ENCODE results near the gene SORBS1.

Gene SORBS1

DNA sequence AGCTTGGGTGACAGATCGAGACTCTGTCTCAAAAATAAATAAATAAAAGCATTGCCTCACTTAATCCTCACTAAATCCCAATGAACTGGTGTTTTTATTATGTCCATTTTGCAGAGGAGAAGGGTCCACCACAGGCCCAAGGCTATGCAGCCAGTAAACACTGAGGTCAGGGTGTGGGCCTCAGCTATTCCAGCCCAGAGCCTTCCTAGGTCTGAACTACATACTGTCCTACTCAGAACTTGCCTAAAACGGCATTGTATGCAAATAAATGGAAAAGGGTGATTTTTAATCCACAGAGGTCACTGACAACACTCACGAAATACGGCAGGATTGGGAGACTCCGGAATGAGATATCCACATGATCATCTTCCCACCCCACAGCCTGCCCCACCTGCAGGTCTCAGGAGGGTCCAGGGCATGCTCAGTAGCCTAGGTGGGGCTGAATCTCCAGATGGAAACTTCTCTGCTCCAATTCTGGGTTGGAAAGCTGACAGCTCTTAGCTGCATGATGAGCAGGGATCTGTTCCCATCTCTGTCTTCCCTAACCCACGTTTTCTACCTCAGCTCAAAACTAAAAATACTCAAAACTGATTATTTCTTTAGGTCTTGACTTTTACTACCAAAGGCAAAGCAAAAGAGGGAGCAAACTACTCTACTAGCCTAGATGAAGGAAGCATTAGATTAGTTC lies 121.0 kb downstream of the SORBS1 start:
- DNase-seq (ENCODE audit: low read depth in 2 of 2), result no peak

GRCh38 chr10:95438781-95439180 lies 122.4 kb downstream of the SORBS1 start:
- DNase-seq (ENCODE audit: low read depth in 2 of 2), result no peak

DNA sequence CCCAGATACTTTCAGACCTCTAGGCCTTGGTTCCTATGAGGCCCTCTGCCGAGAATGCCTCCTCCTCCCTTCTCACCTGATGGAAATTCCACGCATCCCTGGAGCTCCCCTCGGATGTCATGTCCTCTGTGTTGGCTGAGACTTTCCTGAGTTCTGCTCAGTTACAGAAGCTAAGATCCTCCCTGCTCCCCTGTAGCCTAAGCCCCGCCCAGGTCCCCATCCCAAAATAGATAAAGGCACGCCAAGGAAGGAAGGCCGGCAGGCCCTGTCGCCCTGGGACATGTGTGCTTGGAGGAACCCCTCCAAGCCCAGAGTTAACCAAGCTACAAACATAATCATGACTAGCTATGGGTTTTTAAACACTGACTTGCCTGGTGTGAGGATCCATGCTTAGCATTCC lies 123.5 kb downstream of the SORBS1 start:
- no peak for DNase-seq (ENCODE audit: low read depth in 2 of 2)

DNA sequence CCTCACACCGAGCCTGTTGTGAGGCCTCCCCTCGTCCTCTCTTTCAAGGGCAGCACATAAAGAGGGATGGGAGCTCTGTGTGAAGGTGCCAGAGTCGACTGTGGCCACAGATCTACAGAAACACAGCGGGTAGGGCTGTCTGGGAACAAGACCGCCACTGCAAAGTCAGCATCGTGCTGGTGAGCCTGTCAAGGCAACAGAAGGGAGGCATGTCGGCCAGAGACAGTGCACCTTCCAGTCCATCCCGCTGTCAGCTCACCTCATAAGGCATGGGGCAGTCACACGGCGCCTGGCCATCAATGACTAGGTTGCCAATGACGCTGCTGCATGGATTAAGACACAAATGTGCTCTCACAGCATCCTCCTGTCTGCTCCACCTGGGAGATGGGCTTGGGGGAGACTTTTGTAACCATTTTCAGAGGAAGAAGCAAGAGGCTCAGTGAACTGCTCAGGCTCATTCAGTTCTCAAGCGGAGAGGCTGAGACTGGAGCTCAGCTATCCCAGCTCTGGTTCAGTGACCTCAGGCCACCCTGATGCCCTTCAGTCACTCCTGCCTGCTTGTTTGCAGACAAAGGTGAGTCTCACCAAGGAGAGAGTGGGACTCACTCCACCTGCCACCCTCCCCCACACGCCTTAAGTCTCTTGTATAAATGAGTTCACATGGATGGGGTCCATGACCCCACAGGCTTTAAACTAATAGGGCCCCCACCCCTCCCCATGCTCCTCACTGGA lies 125.5 kb downstream of the SORBS1 start:
- no peak for DNase-seq (ENCODE audit: low read depth in 2 of 2)

DNA sequence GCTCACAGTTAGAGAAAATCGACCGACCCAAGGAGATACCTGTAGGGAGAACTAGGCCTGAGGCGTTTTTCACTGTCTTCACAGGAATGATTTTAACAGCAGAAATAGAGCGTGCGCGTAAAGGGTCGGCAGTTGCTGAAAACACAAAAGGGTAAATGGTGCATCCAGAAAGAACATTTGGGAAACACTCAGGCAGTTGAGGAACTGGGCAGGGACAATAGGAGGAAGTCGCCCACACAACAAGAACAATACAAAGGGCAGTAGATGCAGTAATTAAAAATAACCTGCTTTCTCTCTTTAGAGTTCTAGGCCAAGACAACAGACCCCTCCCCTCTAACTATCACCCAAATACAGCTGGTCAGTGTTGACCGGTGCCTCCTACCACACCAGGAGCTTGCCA lies 126.6 kb downstream of the SORBS1 start:
- no peak for DNase-seq (ENCODE audit: low read depth in 2 of 2)

GRCh38 chr10:95431900-95432342 lies 129.2 kb downstream of the SORBS1 start:
- no peak for DNase-seq (ENCODE audit: low read depth in 2 of 2)

DNA sequence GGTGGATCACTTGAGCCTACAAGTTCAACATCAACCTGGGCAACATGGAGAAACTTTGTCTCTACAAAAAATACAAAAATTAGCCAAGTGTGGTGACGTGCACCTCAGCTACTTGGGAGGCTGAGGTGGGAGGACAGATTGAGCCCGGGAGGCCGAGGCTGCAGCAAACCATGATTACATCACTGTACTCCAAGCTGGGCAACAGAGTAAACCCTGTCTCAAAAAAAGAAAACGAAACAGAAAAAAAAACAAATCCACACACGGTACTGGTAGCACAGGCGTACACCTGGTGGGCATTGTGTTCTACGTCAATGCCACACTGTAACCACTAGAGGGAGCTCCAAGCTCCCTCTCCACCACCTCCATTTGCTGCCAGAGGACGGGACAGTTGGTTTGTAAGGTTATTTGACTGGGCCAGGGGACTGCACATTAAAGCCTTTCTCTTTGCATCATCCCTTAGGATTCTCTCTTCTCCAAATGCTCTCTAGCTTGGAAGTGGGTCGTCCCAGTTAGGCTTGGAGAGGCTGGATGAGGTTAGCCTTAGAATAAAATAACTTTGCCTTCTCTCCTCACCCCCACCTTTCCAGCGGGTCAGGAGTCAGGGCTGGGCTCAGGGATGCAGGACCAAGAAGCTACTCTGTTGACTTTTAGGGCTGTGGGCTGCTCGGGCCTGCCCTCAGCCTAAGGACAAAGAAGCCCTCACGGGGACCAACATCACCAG lies 130.8 kb downstream of the SORBS1 start:
- peak; percentile 4 to 17 for DNase-seq (ENCODE audit: low read depth in 2 of 2)

- DNase-seq (ENCODE audit: low read depth in 2 of 2), result no peak
Observed at GRCh38 chr10:95429639-95430038, 131.5 kb downstream of the SORBS1 start.

DNA sequence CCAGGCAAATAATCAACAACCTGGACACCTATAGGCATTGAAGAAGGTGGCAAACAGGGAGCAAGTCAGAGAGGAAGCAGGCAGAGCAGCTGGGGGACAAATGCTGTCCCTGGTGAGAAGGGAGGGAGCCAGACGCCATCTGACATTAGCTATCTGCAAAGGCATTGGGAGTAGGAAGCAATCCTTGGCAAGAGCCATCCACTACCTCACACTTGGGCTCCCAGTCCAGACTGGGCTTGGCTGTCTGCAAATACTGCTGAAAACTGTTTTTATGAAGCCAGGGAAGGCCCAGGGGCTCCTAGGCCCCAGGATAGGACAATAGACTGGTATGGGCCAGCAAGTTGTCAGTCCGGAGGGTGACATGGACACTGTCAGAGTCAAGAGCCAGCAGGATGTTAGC lies 132.5 kb downstream of the SORBS1 start:
- DNase-seq (ENCODE audit: low read depth in 2 of 2), result no peak

DNA sequence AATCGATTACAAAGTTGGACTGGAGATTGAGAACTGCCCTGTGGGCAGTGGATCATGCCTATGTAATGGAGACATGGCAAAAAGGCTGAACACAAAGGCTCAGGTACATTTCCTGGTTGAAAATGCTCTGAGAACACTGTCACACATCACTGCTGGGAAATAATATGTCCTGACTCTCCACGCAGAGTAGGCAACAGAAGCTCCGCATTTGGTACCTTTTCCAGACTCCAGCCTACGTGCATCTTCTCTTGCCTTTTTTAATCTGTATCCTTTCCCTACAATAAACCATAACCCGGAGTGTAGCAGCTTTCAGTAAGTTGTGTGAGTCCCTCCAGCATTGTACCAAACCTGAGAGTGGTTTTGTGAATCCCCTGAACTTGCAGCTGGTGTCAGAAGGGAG lies 134.7 kb downstream of the SORBS1 start:
- DNase-seq (ENCODE audit: low read depth in 2 of 2), result no peak

DNA sequence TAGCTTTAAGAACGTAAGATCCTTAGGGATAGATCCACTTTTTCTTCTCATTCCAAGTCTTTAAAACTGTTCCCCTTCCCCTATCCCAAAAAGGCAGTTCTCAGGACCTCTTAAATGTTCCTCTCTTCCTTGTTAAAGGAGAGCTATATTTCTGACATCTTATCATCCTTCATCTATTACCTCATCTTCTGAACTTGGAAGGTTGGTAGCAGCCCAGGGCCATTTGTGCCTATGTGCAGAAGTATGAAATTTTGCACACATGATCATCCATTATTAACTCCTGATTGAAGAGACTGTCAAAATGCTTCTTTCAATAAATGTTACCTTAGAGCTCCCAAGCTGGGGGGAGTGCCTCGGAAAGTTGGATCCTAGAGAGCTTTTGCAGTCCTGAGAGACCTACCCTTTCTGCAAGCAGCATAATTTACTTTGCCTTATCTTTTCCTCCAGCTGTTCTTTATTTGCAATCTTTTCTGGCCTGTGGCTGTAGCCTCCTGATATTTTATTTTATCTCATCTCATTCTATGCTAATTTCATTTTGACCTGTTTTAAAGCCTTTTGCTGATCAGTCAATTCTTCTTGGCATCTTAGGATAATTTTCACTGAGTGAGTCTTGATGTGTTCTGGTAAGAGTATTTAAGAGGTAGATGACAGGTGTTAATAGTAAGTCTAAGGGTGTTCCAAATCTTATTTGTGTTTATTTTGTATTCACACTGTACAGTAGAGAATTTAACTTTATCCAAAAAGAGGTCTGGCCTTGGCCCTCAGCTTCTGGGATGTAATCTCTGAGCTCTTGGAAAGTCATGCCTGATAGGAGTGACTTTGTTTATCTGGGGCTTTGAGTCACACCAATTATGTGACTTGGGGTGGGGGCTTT lies 135.3 kb downstream of the SORBS1 start:
- no peak for DNase-seq (ENCODE audit: low read depth in 2 of 2)

- no peak for DNase-seq (ENCODE audit: low read depth in 2 of 2)
Observed at GRCh38 chr10:95423164-95424005, 137.8 kb downstream of the SORBS1 start.

DNA sequence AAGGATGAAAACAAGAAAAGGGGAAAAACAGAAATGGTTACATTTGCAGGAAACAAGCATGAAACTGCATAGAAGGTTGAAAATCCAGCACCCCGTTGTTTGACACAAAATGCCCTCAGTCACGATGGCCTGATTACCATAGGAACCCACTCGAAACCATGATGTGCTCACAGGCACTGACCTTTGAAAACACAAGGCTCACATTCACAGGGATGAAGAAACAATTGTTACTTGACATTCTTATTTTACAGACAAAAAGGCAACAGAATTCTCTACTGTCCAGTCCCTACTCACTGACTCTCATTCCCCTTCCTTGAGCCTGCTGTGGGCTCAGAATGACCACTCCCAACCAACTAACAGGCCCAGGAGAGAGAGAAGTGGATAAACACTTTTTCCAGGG lies 138.9 kb downstream of the SORBS1 start:
- DNase-seq (ENCODE audit: low read depth in 2 of 2), result no peak

GRCh38 chr10:95421782-95422181 lies 139.4 kb downstream of the SORBS1 start:
- no peak for DNase-seq (ENCODE audit: low read depth in 2 of 2)

DNA sequence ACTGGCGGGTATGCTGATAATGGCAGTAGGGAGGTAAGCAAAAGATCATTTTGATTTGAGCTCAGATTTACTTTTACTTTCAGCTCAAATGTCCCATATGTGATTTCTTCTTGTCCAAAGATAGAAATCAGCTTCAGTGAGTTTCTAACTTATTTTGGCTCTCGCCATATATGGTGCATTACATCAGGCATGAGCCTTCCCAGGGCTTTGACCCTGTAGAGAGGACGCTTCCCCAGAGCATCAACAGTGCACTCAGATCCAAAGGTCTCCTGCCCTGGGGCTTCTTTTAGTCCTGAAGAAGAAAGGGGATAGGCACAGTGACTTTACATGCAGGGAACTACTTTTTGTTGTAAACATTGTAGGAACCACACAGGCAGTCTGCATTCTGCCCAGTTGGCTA lies 141.8 kb downstream of the SORBS1 start:
- DNase-seq (ENCODE audit: low read depth in 2 of 2), result no peak

DNA sequence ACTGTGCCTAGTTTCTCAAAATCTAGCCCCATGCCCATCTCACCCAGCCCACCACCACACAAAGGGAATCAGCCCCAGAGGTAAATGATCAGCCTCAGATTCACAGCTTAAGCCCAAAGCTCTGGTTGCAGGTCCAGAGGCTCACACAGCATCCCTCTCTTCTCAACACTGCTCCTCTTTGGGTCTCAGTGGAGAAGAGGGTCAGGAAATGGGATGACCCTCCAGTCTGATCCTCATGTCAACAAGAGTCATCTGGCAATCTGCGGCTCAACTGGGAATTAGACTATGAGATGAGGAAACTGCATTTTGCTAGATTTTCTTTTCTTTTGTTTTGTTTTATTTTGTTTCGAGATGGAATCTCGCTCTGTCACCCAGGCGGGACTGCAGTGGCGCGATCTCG lies 144.2 kb downstream of the SORBS1 start:
- DNase-seq (ENCODE audit: low read depth in 2 of 2), result no peak

- DNase-seq (ENCODE audit: low read depth in 2 of 2), result no peak
Observed at GRCh38 chr10:95416270-95416669, 144.9 kb downstream of the SORBS1 start.

DNA sequence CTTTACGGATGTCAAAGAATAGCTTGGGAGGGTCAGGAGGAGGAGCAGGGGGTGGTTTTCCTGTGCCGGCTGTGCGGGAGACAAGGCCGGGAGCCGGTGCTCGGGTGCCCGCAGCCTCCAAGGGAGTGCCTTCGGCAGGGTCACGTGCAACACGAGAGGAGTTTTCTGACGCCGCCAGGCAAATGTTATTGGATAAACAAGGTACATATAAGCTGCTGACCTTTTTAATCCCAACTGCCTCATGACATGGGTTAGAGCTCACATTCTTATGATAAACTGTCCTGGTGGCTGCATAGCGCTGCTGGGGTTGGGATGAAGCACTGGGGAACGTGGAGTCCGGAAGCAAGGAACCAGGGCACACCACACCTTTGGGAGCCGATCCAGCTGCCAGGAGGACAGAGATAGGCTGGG lies 145.5 kb downstream of the SORBS1 start:
- no peak for DNase-seq (ENCODE audit: low read depth in 2 of 2)

- no peak for DNase-seq (ENCODE audit: low read depth in 2 of 2)
Observed at GRCh38 chr10:95414844-95415485, 146.2 kb downstream of the SORBS1 start.

Measured in stimulated activated CD4-positive, alpha-beta T cell treated with anti-CD3 and anti-CD28 coated beads, Interleukin-1b, Interleukin-23, amount 100 ng/mL, for 4 hours (primary cell).